K562 (cell line): ENCODE measurements around the gene TAL1. TPM values are rescaled to one million over a fixed set of nuclear protein-coding genes. Genes with fewer than 3 reads are reported as not detected.

ENCODE experiments used
- ATF1 ChIP-seq, 2 experiments: fragments of 450-650 bp in 1 of 2; IDR thresholded peaks; 2 replicates each; pipeline ENCODE4 v1.6.1; 2016; ENCODE audit warnings: missing compliant biosample characterization in 1 of 2, missing genetic modification characterization in 1 of 2
- CC2D1A ChIP-seq: fragments of 450-650 bp; IDR thresholded peaks from 2 replicates; pipeline ENCODE4 v1.6.1; 2017; ENCODE audit warnings: mild to moderate bottlenecking
- COPS2 ChIP-seq: fragments of 450-650 bp; conservative IDR thresholded peaks from 2 replicates; pipeline ENCODE4 v1.6.1; 2016; ENCODE audit warnings: mild to moderate bottlenecking, moderate library complexity
- ELF4 ChIP-seq: fragments of 450-650 bp; formaldehyde crosslinking; IDR thresholded peaks from 2 replicates; pipeline ENCODE4 v1.4.0; 2022; ENCODE audit warnings: missing genetic modification characterization
- ESRRA ChIP-seq: fragments of 450-650 bp; IDR thresholded peaks from 2 replicates; pipeline ENCODE4 v1.6.1; 2014; ENCODE audit warnings: low read depth, mild to moderate bottlenecking, moderate library complexity, borderline replicate concordance
- GTF2A2 ChIP-seq: IDR thresholded peaks from 2 replicates; pipeline ENCODE4 v1.6.1; 2016; ENCODE audit warnings: mild to moderate bottlenecking, missing genetic modification characterization, missing compliant biosample characterization
- HDGF ChIP-seq: fragments of 450-650 bp; IDR thresholded peaks from 2 replicates; pipeline ENCODE4 v1.6.1; 2016
- KAT7 ChIP-seq: sonication (generic); formaldehyde crosslinking; IDR thresholded peaks from 2 replicates; pipeline ENCODE4 v1.8.0; 2022; ENCODE audit warnings: missing genetic modification reagents, mild to moderate bottlenecking, borderline replicate concordance
- KLF16 ChIP-seq: IDR thresholded peaks from 2 replicates; pipeline ENCODE4 v1.6.1; 2016; ENCODE audit warnings: antibody characterized with exemption
- NFIC ChIP-seq: fragments of 450-650 bp; IDR thresholded peaks from 2 replicates; pipeline ENCODE4 v1.6.1; 2017; ENCODE audit warnings: mild to moderate bottlenecking, inconsistent platforms
- USF1 ChIP-seq: sonication (generic); formaldehyde crosslinking; IDR thresholded peaks from 2 replicates; pipeline ENCODE4 v1.9.0; 2022; ENCODE audit warnings: mild to moderate bottlenecking, missing genetic modification reagents
- ZNF143 ChIP-seq: sonication (generic); formaldehyde crosslinking; IDR thresholded peaks from 2 replicates; pipeline ENCODE4 v1.9.0; 2022; ENCODE audit warnings: mild to moderate bottlenecking, missing genetic modification reagents
- ZNF740 ChIP-seq, 3 experiments: fragments of 200-800 bp in 1 of 3; sonication (Bioruptor generic) in 1 of 3; sonication (generic) in 1 of 3; formaldehyde crosslinking in 1 of 3; IDR thresholded peaks; 2 replicates each; pipeline versions ENCODE4 v1.6.1 to v1.8.0; 2016 to 2022; ENCODE audit warnings: mild to moderate bottlenecking in 2 of 3, missing compliant biosample characterization in 2 of 3, missing genetic modification characterization in 2 of 3, missing genetic modification reagents in 1 of 3
- polyA plus RNA-seq, 8 experiments: library from polyadenylated mRNA; depleted of rRNA in 4 of 8; stranded (reverse) in 5 of 8; unstranded in 3 of 8; fragments of >200 nt; fragmentation: Nextera tagmentation in 2 of 8; fragmentation: Illumina TruSeq in 1 of 8; extraction: Ambion mirVana in 2 of 8; extraction: Trizol in 1 of 8; gene quantifications; 2 replicates each; pipeline versions ENCODE4 v1.2.1 to v1.2.3, GENCODE V29; 2011 to 2014; ENCODE audit warnings: inconsistent platforms in 1 of 8, missing spikeins in 1 of 8
- total RNA-seq, 7 experiments: library from RNA; depleted of rRNA in 6 of 7; stranded (reverse); fragments of >200 nt in 6 of 7; fragmentation: Illumina TruSeq in 2 of 7; extraction: Trizol in 2 of 7; gene quantifications; 2 replicates each; pipeline versions ENCODE4 v1.2.1 to v1.2.3, GENCODE V29; 2011 to 2021; ENCODE audit warnings: low replicate concordance in 1 of 7
- TF ChIP-seq, protein P1 (sequence below): fragments of 250-450 bp; sonication (Bioruptor Pico); IDR thresholded peaks from 2 replicates; pipeline ENCODE4 v1.5.0; 2021; ENCODE audit warnings: mild to moderate bottlenecking, borderline replicate concordance
- TF ChIP-seq, protein P2 (sequence below): fragments of 450-650 bp; IDR thresholded peaks from 2 replicates; pipeline ENCODE4 v1.6.1; 2017; ENCODE audit warnings: mild to moderate bottlenecking, moderate library complexity

Gene TAL1
- total and polyA plus RNA-seq, 9 of the 15 experiments (the other 6 are each of a cell fraction or from before 2014, with no cell fraction given) = 18.5 to 106 (median 59.7) TPM

- TF ChIP-seq ZNF740 (CRISPR knock-in tag; IDR thresholded peaks at IDR 0.05) (no peak), ZNF740 (tag; IDR thresholded peaks at IDR 0.05) (no peak), CC2D1A (peak; percentile 58; the same call in 1 of the 2 replicates), NFIC (peak; percentile 80), COPS2 (no peak), ELF4 (peak; percentile 61; the same call in 1 of the 2 replicates), KAT7 (CRISPR knock-in tag) (no peak), ESRRA (no peak), ZNF143 (CRISPR knock-in tag) (0 out of 2 replicates have a peak, but pooled peaks have one; percentile 21), ATF1 (CRISPR knock-in tag; IDR thresholded peaks at IDR 0.05) (no peak), ATF1 (tag; IDR thresholded peaks at IDR 0.05) (no peak), USF1 (CRISPR knock-in tag) (0 out of 2 replicates have a peak, but pooled peaks have one; percentile 14), GTF2A2 (tag) (no peak), KLF16 (peak; percentile 82), HDGF (0 out of 2 replicates have a peak, but pooled peaks have one; percentile 45)
- TF ChIP-seq, protein P1, sequence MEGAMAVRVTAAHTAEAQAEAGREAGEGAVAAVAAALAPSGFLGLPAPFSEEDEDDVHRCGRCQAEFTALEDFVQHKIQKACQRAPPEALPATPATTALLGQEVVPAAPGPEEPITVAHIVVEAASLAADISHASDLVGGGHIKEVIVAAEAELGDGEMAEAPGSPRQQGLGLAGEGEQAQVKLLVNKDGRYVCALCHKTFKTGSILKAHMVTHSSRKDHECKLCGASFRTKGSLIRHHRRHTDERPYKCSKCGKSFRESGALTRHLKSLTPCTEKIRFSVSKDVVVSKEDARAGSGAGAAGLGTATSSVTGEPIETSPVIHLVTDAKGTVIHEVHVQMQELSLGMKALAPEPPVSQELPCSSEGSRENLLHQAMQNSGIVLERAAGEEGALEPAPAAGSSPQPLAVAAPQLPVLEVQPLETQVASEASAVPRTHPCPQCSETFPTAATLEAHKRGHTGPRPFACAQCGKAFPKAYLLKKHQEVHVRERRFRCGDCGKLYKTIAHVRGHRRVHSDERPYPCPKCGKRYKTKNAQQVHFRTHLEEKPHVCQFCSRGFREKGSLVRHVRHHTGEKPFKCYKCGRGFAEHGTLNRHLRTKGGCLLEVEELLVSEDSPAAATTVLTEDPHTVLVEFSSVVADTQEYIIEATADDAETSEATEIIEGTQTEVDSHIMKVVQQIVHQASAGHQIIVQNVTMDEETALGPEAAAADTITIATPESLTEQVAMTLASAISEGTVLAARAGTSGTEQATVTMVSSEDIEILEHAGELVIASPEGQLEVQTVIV = no peak
- TF ChIP-seq, protein P2, sequence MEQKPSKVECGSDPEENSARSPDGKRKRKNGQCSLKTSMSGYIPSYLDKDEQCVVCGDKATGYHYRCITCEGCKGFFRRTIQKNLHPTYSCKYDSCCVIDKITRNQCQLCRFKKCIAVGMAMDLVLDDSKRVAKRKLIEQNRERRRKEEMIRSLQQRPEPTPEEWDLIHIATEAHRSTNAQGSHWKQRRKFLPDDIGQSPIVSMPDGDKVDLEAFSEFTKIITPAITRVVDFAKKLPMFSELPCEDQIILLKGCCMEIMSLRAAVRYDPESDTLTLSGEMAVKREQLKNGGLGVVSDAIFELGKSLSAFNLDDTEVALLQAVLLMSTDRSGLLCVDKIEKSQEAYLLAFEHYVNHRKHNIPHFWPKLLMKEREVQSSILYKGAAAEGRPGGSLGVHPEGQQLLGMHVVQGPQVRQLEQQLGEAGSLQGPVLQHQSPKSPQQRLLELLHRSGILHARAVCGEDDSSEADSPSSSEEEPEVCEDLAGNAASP = no peak
Measured at GRCh38 chr1:47175227-47175934, 56.6 kb downstream of the TAL1 start (continued).
